Activated CD4-positive, alpha-beta T cell treated with anti-CD3 and anti-CD28 coated beads, Interleukin-10, Interleukin-2, amounts not matched to agents 100 ng/mL and 50 ng/mL, durations not matched to agents 16 hours and 8 hours (primary cell): ENCODE data around the gene PLAC1.
A peak's percentile ranks its signal among the peaks of the same experiment; 100 is the strongest.

Experiments used
- DNase-seq: peaks from one replicate; pipeline ENCODE4 v3.0.0-alpha.2; 2020

Gene PLAC1

GRCh38 chrX:134537179-134537955 lies 120.9 kb downstream of the PLAC1 start:
- DNase-seq: no peak

- no peak for DNase-seq
These were observed 124.3 kb downstream of the PLAC1 start for GRCh38 chrX:134533952-134534351.

GRCh38 chrX:134533352-134533751 lies 124.9 kb downstream of the PLAC1 start:
- no peak for DNase-seq

- no peak for DNase-seq
These were observed 127.4 kb downstream of the PLAC1 start for GRCh38 chrX:134530845-134531244.

- no peak for DNase-seq
These were observed 128.8 kb downstream of the PLAC1 start for GRCh38 chrX:134529481-134529880.

GRCh38 chrX:134528960-134529359 lies 129.3 kb downstream of the PLAC1 start:
- DNase-seq: no peak

- no peak for DNase-seq
These were observed 131.9 kb downstream of the PLAC1 start for GRCh38 chrX:134526399-134526798.

- DNase-seq: no peak
These were observed 133.0 kb downstream of the PLAC1 start for GRCh38 chrX:134525086-134525792.

DNA sequence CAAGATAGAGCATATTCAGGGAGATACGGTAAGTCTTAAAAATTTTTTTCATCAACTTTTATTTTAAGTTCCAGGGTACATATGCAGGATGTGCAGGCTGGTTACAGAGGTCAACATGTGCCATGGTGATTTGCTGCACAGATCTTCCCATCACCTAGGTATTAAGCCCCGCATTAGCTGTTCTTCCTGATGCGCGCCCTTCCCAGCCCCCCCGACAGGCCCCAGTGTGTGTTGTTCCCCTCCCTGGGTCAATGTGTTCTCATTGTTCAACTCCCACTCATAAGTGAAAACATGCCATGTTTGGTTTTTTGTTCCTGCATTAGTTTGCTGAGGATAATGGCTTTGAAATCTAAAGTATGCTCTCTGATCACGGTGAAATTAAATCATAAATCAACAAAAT lies 134.1 kb downstream of the PLAC1 start:
- no peak for DNase-seq

DNA sequence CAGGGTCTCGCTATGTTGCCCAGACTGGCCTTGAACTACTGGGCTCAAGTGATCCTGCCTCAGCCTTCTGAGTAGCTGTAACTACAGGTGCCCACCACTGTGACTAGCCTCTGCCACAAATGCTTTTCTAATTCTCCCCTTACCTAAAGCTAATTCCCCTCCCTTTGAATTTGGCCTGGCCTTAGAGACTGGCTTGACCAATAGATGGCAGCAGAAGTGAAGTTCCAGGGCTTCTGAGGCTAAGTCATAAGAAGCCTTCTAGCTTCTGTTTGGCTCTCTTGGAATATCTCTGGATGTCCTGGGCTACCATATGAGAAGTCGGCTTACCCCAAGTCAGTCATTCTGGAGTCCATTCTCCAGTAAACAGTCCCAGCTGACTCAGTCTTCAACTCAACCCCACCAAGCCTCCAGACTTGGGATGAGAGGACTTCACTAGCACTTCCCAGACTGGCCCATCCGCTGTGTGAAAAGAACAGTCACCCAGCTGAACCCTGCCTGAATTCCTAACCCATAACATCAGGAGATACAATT lies 137.3 kb downstream of the PLAC1 start:
- DNase-seq: peak; percentile 30
